HG03521 (cell line): ENCODE measurements around the gene SH3RF3.
A peak's percentile ranks its signal among the peaks of the same experiment; 100 is the strongest.
"Not testable (repeated sequence)": the region's sequence is repeated elsewhere in the genome, so short reads cannot be mapped to it uniquely, and the experiment has no call there.

Experiments used
- ATAC-seq: cut with Tn5 transposase; IDR thresholded peaks from one replicate; pipeline ENCODE4 v1.9.1; 2021; ENCODE audit warnings: mild to moderate bottlenecking, moderate library complexity; ENCODE audit not compliant: unreplicated experiment

Gene SH3RF3

DNA sequence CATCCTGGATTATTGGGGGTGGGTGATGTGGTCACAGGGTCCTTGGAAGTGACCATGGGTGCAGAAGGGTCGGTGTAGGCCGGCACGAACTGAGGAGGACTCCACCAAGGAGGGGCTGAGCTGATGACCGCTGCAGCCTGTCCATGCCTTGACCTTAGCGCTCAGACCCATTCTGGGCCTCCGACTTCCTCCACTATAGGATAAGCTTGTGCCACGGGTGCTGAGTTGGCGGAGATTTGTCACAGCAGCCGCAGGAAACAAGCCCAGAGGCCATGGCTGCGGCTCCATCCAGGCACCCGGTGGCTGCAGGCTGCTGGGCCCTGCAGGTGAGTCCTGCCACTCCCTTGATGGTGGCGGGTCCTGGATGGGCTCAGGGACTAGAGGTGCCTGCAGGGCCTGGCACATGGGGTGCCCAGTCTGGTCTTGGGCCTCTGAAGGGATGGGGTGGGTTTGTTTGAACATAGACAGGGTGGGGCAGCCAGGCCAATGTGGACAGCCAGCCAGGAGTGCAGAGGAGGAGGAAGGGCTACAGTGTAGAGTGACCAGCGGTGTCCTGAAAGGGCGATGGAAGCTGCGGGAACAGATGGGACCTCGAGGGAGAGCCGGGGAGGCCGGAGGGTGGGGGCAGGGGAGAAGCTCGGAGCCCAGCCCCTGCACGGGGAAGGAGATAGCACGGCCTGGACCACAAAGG is 400.0 kb downstream of the SH3RF3 start:
- ATAC-seq, result no peak

DNA sequence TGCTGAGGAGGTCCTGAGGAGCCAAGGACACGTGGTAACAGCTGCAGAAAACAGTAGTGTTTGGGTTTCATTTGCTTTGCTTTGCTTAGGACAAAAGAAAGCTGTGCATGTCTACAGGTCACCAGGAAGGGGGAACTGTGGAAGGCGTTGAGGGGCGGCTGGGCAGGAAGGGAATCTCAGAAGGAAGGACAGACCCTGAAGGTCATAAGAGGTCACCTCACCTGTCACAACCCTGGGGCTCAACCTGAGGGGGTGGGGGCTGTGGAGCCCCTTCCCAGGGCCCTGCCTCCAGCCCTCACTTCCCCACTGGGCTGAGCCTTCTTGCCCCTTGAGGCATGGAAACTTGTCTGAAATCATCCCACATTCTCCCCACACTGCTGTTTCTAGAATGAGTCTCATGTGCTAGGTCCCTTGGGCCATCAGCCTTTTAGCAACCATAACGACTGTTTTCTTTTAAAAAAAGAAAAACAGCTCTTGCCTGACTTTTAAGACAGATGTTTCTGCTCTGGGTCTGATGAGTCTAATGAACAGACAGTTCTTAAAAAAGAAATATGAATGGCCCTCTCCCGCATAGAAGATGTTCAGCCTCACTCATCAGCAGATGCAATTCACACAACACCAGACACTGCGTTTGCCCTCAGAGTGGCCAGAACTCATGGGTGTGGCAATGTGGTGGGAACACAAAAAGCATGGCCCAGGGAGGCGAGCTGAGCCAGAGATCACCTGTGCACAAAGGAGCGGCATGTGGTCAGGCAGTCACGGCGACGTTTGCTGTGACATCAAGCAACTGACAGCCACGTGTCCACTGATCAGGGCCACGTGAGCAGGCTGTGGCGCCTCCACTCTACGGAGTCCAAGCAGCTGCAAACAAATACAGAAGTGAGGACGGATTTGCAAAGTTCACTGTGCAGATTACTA is 400.8 kb downstream of the SH3RF3 start:
- ATAC-seq, result no peak

DNA sequence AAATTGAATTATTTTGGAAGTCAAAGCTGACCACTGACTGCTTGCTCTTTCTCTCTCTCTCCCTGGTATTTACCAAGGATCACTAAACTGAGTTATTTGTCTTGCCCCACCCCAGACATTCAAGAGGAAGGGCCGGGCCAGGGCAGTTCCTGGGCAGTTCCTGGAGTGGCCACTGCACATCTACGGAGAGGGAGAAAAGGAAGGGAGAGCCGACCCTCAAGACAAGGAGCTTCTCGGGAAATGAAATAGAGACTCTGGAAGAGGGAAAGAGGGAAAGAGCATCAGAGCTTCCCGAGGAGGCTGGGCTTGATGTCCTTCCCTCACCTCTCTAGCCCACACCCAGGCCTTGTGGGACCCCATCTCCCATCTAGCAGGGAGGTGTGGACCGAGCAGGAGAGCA is 401.7 kb downstream of the SH3RF3 start:
- ATAC-seq, result no peak

GRCh38 chr2:109531221-109531620 is 402.2 kb downstream of the SH3RF3 start:
- no peak for ATAC-seq

- ATAC-seq, result no peak
Measured at GRCh38 chr2:109531896-109532727, 403.1 kb downstream of the SH3RF3 start.

- no peak for ATAC-seq
Measured at GRCh38 chr2:109532728-109533076, 403.7 kb downstream of the SH3RF3 start.

DNA sequence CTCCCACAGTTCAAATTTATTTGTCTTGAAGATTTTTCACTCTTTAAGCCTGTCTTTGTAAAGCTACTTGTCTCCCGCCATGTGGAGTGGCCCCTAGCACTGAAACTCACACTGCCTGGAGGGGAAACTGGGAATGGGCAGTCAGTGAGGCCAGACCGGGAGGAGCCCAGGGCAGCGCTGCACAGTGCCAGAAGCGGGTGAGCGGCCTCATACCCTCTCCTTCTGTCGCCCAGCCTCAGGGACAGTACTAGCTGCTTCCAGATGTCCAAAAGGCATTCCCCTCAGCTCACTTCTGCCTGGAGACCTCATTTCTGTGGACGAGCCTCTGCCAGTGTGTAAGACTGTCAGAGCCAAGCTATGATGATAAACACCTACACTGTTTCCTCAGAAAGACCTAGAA is 404.8 kb downstream of the SH3RF3 start:
- ATAC-seq, result no peak

GRCh38 chr2:109535217-109535946 is 406.4 kb downstream of the SH3RF3 start:
- ATAC-seq, result no peak

- not testable (repeated sequence) for ATAC-seq
Measured at GRCh38 chr2:109536556-109536955, 407.6 kb downstream of the SH3RF3 start.

DNA sequence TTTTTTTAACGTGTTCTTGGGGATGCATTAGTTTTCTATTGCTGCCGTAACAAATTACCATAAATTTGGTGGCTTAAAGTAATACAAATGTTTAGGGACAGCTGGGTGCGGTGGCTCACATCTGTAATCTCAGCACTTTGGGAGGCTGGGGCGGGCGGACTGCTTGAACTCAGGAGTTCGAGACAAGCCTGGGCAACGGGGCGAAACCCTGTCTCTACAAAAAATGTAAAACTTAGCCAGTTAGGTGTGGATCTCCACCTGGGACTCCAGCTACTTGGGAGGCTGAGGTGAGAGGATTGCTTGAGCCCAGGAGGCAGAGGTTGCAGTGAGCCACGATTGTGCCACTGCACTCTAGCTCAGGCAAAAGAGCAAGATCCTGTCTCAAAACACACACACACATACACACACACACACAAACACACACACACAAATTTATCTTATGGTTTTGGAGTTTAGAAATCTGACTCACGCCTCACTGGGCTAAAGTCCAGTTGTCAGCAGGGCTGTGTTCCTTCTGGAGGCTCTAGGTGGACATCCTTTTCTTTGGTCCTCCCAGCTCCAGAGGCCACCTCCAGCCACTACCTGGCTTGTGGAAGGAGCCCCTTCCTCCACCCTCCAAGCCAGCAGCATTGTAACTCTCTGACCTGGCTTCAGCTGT is 408.7 kb downstream of the SH3RF3 start:
- no peak for ATAC-seq

- no peak for ATAC-seq
Measured at GRCh38 chr2:109538546-109538945, 409.5 kb downstream of the SH3RF3 start.

DNA sequence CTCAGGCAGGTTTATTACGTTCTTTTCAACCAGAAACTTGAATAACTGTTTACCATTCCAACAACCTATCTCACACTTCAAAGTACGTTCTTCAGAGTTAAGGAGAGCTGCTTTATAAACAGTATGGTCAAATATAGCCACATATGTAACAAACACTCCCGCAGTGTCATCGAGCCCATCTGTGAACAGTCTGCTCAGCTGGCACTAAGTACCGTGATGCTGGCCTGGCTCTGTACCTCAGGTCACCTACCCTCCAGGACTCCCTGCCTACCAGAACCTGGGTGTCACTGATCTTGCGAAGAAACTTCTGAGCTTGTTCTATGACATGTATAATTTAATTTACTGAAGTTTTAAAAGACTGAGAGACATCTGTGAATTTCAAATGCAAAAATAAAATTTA is 413.4 kb downstream of the SH3RF3 start:
- ATAC-seq, result no peak

GRCh38 chr2:109545828-109546713 is 417.1 kb downstream of the SH3RF3 start:
- peak; percentile 66 for ATAC-seq

DNA sequence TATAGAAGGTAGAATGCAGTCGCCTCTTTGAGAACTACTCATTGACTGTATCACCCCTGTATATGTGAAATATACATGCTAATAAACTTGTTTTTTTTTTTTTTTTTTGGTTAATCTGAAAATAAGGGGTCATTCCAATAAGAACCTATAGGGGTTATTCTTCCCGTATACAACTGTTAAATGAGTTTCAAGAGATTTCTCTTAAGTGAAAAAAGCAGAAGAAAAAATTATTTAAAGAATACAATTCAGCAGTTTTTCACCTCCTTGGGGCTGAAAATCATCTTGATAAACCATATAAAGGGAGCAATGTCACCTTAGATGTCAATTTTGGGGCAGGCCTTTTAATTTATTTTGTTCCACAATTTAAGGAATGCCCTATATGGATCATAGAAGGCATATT is 418.3 kb downstream of the SH3RF3 start:
- ATAC-seq, result no peak

- ATAC-seq, result no peak
Measured at GRCh38 chr2:109549016-109549590, 420.1 kb downstream of the SH3RF3 start.
